NCI-H524 treated with DMSO at 0.1 percent for 48 hours (cell line): Measurements from ENCODE around the gene MAGT1.
"Not testable (repeated sequence)": the region's sequence is repeated elsewhere in the genome, so short reads cannot be mapped to it uniquely, and the experiment has no call there.

Experiments used
- DNase-seq: peaks from one replicate; lab custom pipeline; 2025; lab: John Stamatoyannopoulos, UW

Gene MAGT1

GRCh38 chrX:77894921-77895886 is at the start of gene MAGT1:
Gene MAGT1 (minus strand): TSS chrX:77895435. CDS start chrX:77895410, 25 bp downstream.
- peak; percentile 94 for DNase-seq

- DNase-seq, result not testable (repeated sequence)
Measured at GRCh38 chrX:77945031-77945430, 49.8 kb upstream of the MAGT1 start.

- no peak for DNase-seq
Measured at GRCh38 chrX:77938083-77938680, 42.9 kb upstream of the MAGT1 start.

GRCh38 chrX:77937291-77937690 is 42.1 kb upstream of the MAGT1 start:
- DNase-seq, result no peak

GRCh38 chrX:77936299-77936698 is 41.1 kb upstream of the MAGT1 start:
- DNase-seq, result no peak

- no peak for DNase-seq
Measured at GRCh38 chrX:77935886-77936285, 40.7 kb upstream of the MAGT1 start.

GRCh38 chrX:77930581-77930980 is 35.3 kb upstream of the MAGT1 start:
- DNase-seq, result no peak

- no peak for DNase-seq
Measured at GRCh38 chrX:77925764-77926163, 30.5 kb upstream of the MAGT1 start.

GRCh38 chrX:77924320-77924859 is 29.2 kb upstream of the MAGT1 start:
- no peak for DNase-seq

GRCh38 chrX:77922787-77923186 is 27.6 kb upstream of the MAGT1 start:
- no peak for DNase-seq

- not testable (repeated sequence) for DNase-seq
Measured at GRCh38 chrX:77919370-77919769, 24.1 kb upstream of the MAGT1 start.

GRCh38 chrX:77918568-77918967 is 23.3 kb upstream of the MAGT1 start:
- DNase-seq, result no peak

- DNase-seq, result no peak
Measured at GRCh38 chrX:77917294-77917933, 22.2 kb upstream of the MAGT1 start.

GRCh38 chrX:77910108-77910840 is 15.0 kb upstream of the MAGT1 start, which contains the start of gene ATP7A:
Gene ATP7A (plus strand): TSS chrX:77910693. CDS start chrX:77971642, 60,949 bp downstream.
- DNase-seq, result peak; percentile 86

GRCh38 chrX:77901506-77901905 is 6.3 kb upstream of the MAGT1 start:
- DNase-seq, result no peak

- no peak for DNase-seq
Measured at GRCh38 chrX:77900688-77901087, 5.5 kb upstream of the MAGT1 start.

GRCh38 chrX:77899081-77899828 is 4.0 kb upstream of the MAGT1 start, which contains the start of gene COX7B:
Gene COX7B (plus strand): TSS chrX:77899468. CDS start chrX:77899554, 86 bp downstream.
- peak; percentile 94 for DNase-seq

GRCh38 chrX:77893713-77894112 is 1.5 kb downstream of the MAGT1 start:
- no peak for DNase-seq

- no peak for DNase-seq
Measured at GRCh38 chrX:77892887-77893286, 2.3 kb downstream of the MAGT1 start.

GRCh38 chrX:77881418-77881817 is 13.8 kb downstream of the MAGT1 start:
- not testable (repeated sequence) for DNase-seq

GRCh38 chrX:77875372-77875771 is 19.9 kb downstream of the MAGT1 start:
- DNase-seq, result no peak
